ENCODE data around the gene HK3. TPM values are rescaled to one million over a fixed set of nuclear protein-coding genes. Genes with fewer than 3 reads are reported as not detected.

HK3 gene
- total and polyA plus RNA-seq, 2 experiments from 2014 or later = not detected

- peaks cover 24% of the 10 kb centered on the region for H3K4me1 Mint-ChIP-seq
- Histone ChIP-seq H3K9me2 (ENCODE audit: insufficient read depth) (no peaks in the 10 kb centered on the region), H2AFZ (no peak overlapping the region), H3K36me3 (ENCODE audit: insufficient read depth) (no peaks in the 10 kb centered on the region), H3K27ac (ENCODE audit: low read depth) (no peak overlapping the region), H3K4me1 (ENCODE audit: insufficient read depth) (no peaks in the 10 kb centered on the region), H3K4me2 (no peak overlapping the region), H3K4me3 (no peak overlapping the region), H3F3A (replicated peaks; ENCODE audit: low read depth) (no peaks in the 10 kb centered on the region), H3K27me3 (ENCODE audit: insufficient read depth) (no peaks in the 10 kb centered on the region), H3K79me2 (replicated peaks; ENCODE audit: insufficient read depth) (no peaks in the 10 kb centered on the region), H4K20me1 (replicated peaks; ENCODE audit: insufficient read depth) (no peaks in the 10 kb centered on the region)
- TF ChIP-seq POLR2AphosphoS5 (IDR thresholded peaks at IDR 0.05; ENCODE audit: low read depth) (peak; percentile 29; the same call in 1 of the 2 replicates), CREB1 (CRISPR knock-in tag; IDR thresholded peaks at IDR 0.05; ENCODE audit: low read depth) (peak; percentile 91), CTCF (conservative IDR thresholded peaks at IDR 0.05; ENCODE audit: low read depth in 2 of 2) (peak; percentile 66 to 94), ZNF331 (CRISPR knock-in tag; IDR thresholded peaks at IDR 0.05; ENCODE audit: low read depth) (no peak)
- H3K36me3 Mint-ChIP-seq (ENCODE audit: low read depth) = no peaks in the 10 kb centered on the region
- H3K9me3 Mint-ChIP-seq = no peaks in the 10 kb centered on the region; the same call in 2 of the 3 replicates
- ATAC-seq (peak; percentile 82), DNase-seq (ENCODE audit: low spot score) (peak; percentile 84)
- H3K4me3 Mint-ChIP-seq = no peak overlapping the region
- H3K27me3 Mint-ChIP-seq (ENCODE audit: insufficient read depth, low read depth, poor library complexity) = peaks cover 10% of the 10 kb centered on the region
- no peak overlapping the region for H3K27ac Mint-ChIP-seq
Measured at GRCh38 chr5:176870110-176870591, 29.0 kb downstream of the HK3 start.

- TF ChIP-seq STAT1 (IDR thresholded peaks at IDR 0.05; ENCODE audit: unreplicated experiment) (no peak), ZNF462 (CRISPR knock-in tag; IDR thresholded peaks at IDR 0.05) (no peak), EZH2 (IDR thresholded peaks at IDR 0.05; ENCODE audit: low read depth, unreplicated experiment) (no peak), EZH2phosphoT487 (IDR thresholded peaks at IDR 0.05; ENCODE audit: unreplicated experiment) (no peak), JUNB (IDR thresholded peaks at IDR 0.05; ENCODE audit: unreplicated experiment) (no peak)
- DNase-seq (ENCODE audit: low spot score) = no peak
- Mint-ChIP-seq H3K27me3 (ENCODE audit: insufficient read depth, low read depth, poor library complexity) (peaks cover 10% of the 10 kb centered on the region), H3K4me3 (no peak overlapping the region), H3K36me3 (ENCODE audit: low read depth) (no peaks in the 10 kb centered on the region), H3K4me1 (peaks cover 24% of the 10 kb centered on the region), H3K9me3 (no peaks in the 10 kb centered on the region), H3K27ac (no peak overlapping the region)
- Histone ChIP-seq H3K79me2 (replicated peaks; ENCODE audit: insufficient read depth) (no peaks in the 10 kb centered on the region), H3K36me3 (ENCODE audit: insufficient read depth) (no peaks in the 10 kb centered on the region), H3K4me2 (no peak overlapping the region), H3K9me2 (ENCODE audit: insufficient read depth) (no peaks in the 10 kb centered on the region), H3K27me3 (ENCODE audit: insufficient read depth) (no peaks in the 10 kb centered on the region), H3K27ac (ENCODE audit: low read depth) (no peak overlapping the region), H2AFZ (no peak overlapping the region), H4K20me1 (replicated peaks; ENCODE audit: insufficient read depth) (no peaks in the 10 kb centered on the region), H3K4me1 (ENCODE audit: insufficient read depth) (no peaks in the 10 kb centered on the region), H3F3A (replicated peaks; ENCODE audit: low read depth) (no peaks in the 10 kb centered on the region), H3K4me3 (no peak overlapping the region)
- peak; percentile 10 for ATAC-seq
Measured at GRCh38 chr5:176869501-176870109, 29.5 kb downstream of the HK3 start.
